PC-9 (cell line): ENCODE data around the gene MAJIN.

Experiments used
- CTCF ChIP-seq: fragments of 200-600 bp; sonication (generic); conservative IDR thresholded peaks from 2 replicates; pipeline ENCODE4 v1.6.1; 2017; ENCODE audit warnings: mixed run types, antibody characterized with exemption, mild to moderate bottlenecking, moderate library complexity
- EZH2 ChIP-seq: fragments of 200-600 bp; sonication (generic); IDR thresholded peaks from 2 replicates; pipeline ENCODE4 v1.8.0; 2017; ENCODE audit warnings: antibody characterized with exemption, low read depth

GRCh38 chr11:64898076-64898445, 73.8 kb downstream of the MAJIN start:
- TF ChIP-seq CTCF (no peak), EZH2 (no peak)
